ENCODE data around the gene CHRD. TPM values are rescaled to one million over a fixed set of nuclear protein-coding genes. Genes with fewer than 3 reads are reported as not detected.

CHRD gene
- total RNA-seq, 1 experiment from 2014 or later: 1.8 TPM

DNA sequence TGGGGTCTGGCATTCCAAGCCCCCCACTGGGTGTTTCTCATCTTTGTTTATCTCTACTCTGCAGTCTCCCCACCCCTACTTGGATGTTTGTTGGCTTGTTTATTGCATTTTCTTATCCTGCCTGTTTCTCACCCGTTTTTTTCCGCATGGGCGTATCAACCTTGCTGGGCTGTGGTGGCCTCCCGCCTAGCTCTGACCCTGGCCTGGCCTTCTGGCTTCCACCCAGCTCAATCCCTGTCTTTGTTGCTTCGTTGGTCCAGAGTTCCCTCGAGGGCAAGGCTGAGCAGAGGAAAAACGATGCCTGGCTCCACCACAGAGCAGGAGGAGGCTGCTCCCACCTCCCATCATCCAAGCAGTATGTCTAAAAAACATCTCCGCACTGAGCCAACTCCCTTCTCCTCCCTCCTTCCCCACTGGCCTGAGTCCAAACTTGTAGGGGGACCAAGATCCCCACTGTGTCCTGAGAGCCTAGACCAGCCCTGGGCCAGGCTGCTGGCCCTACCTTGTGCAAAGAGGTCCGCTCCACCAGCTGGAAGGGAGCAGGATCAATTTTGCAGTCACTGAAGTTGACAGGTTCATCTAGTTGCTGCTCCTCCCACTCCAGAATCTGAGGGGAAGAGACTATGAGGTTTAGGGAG lies 28.2 kb upstream of the CHRD start:
- Histone ChIP-seq H3K9me3 (ENCODE audit: control insufficient read depth, low read depth, low read length) (no peaks in the 10 kb centered on the region), H3K4ac (ENCODE audit: low read depth, low read length) (no peak overlapping the region), H3K18ac (ENCODE audit: insufficient read length, low read depth, low read length) (no peak overlapping the region), H2BK5ac (ENCODE audit: insufficient read length, low read length) (no peak overlapping the region), H3T11ph (ENCODE audit: low read length) (no peak overlapping the region), H4K8ac (replicated peaks; ENCODE audit: insufficient read length, low read depth, low read length) (no peak overlapping the region), H2BK12ac (ENCODE audit: insufficient read length, low read depth, low read length) (no peak overlapping the region), H3K14ac (ENCODE audit: insufficient read depth, low read length) (no peak overlapping the region), H3K23ac (ENCODE audit: insufficient read length, low read depth, low read length) (no peak overlapping the region), H3K4me1 (ENCODE audit: insufficient read depth, low read length) (no peaks in the 10 kb centered on the region), H3K79me1 (ENCODE audit: insufficient read depth, low read depth, low read length, poor library complexity, severe bottlenecking) (no peaks in the 10 kb centered on the region), H3K23me2 (ENCODE audit: insufficient read length, low read depth, low read length, poor library complexity, severe bottlenecking) (no peaks in the 10 kb centered on the region), H4K20me1 (ENCODE audit: control insufficient read depth, insufficient read depth, insufficient read length) (no peaks in the 10 kb centered on the region), H3K56ac (ENCODE audit: insufficient read length, low read depth, low read length) (no peak overlapping the region), H2BK120ac (ENCODE audit: low read depth, low read length, poor library complexity, severe bottlenecking) (no peak overlapping the region), H3K79me2 (ENCODE audit: insufficient read depth, low read length) (no peaks in the 10 kb centered on the region), H4K91ac (ENCODE audit: insufficient read length, low read depth, low read length) (no peak overlapping the region), H2BK20ac (ENCODE audit: low read depth, low read length, poor library complexity, severe bottlenecking) (no peak overlapping the region), H2AK5ac (ENCODE audit: insufficient read length, low read length) (no peak overlapping the region), H3K9ac (ENCODE audit: extremely low read depth, insufficient read length, low read length) (no peak overlapping the region), H2BK15ac (ENCODE audit: low read depth, low read length) (no peak overlapping the region), H4K5ac (ENCODE audit: insufficient read length, low read depth, low read length) (no peak overlapping the region), H2AFZ (ENCODE audit: low read length) (no peak overlapping the region), H3K27me3 (ENCODE audit: insufficient read depth, low read length) (no peaks in the 10 kb centered on the region), H3K27ac (ENCODE audit: insufficient read length, low read depth, low read length) (no peak overlapping the region), H3K4me2 (ENCODE audit: insufficient read depth, insufficient read length, low read length) (no peak overlapping the region)
- H3K9me3 Mint-ChIP-seq: no peaks in the 10 kb centered on the region; a peak in 1 of 5 replicates
- H3K4me1 Mint-ChIP-seq: peaks cover 7 to 16% of the 10 kb centered on the region in 2 experiments
- no peak for DNase-seq
- WGBS (ENCODE audit: extremely low coverage, insufficient read length, low lambda C conversion rate): no CpG with 5 or more reads among the region's 9 CpGs
- H3K27me3 Mint-ChIP-seq (ENCODE audit: low read depth): no peaks in the 10 kb centered on the region
- TF ChIP-seq, protein P1, sequence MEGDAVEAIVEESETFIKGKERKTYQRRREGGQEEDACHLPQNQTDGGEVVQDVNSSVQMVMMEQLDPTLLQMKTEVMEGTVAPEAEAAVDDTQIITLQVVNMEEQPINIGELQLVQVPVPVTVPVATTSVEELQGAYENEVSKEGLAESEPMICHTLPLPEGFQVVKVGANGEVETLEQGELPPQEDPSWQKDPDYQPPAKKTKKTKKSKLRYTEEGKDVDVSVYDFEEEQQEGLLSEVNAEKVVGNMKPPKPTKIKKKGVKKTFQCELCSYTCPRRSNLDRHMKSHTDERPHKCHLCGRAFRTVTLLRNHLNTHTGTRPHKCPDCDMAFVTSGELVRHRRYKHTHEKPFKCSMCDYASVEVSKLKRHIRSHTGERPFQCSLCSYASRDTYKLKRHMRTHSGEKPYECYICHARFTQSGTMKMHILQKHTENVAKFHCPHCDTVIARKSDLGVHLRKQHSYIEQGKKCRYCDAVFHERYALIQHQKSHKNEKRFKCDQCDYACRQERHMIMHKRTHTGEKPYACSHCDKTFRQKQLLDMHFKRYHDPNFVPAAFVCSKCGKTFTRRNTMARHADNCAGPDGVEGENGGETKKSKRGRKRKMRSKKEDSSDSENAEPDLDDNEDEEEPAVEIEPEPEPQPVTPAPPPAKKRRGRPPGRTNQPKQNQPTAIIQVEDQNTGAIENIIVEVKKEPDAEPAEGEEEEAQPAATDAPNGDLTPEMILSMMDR (conservative IDR thresholded peaks at IDR 0.05): no peak
- peaks cover 16 to 45% (median 41%) of the 10 kb centered on the region in 3 experiments; a peak in 6 of 7 replicates for H3K36me3 Mint-ChIP-seq (ENCODE audit: insufficient read depth in 1 of 3, low read depth in 3 of 3)
- H3K4me3 Mint-ChIP-seq: no peak overlapping the region
- H3K27ac Mint-ChIP-seq: peak overlapping the region; percentile 52 to 82 (median 81); a peak in 6 of 7 replicates
